Left cardiac atrium (tissue), 4 donors: Measurements from ENCODE around the gene KCNC2. TPM values are rescaled to one million over a fixed set of nuclear protein-coding genes. Genes with fewer than 3 reads are reported as not detected.
"Not testable (repeated sequence)": the region's sequence is repeated elsewhere in the genome, so short reads cannot be mapped to it uniquely, and the experiment has no call there.

Experiments
- ATAC-seq, 2 donors: fragments of 200-7000 bp; cut with Tn5 transposase; one replicate each; pipeline ENCODE4 v1.9.1; 2020; ENCODE audit warnings: mild to moderate bottlenecking in 2 of 2, moderate library complexity in 2 of 2
- DNase-seq: peaks from one replicate; pipeline ENCODE4 v3.0.0-alpha.2; 2020
- intact Hi-C, 2 donors: fragments of 100-400 bp; cut with DNase I; formaldehyde crosslinking; loops; one replicate each; pipeline versions ENCODE4 v1.14.1 to v1.15.1; 2022 to 2023
- long read RNA-seq: library from polyadenylated mRNA; unstranded; transcript quantifications from one replicate; pipeline ENCODE4 v2.0.0, GENCODE V29; 2021
- total RNA-seq, 2 donors: library from RNA; stranded (reverse); fragmentation: NEBNext Ultra II Directional; extraction: Animal tissue kit (Norgen Biotek cat#: 25700); gene quantifications; one replicate each; pipeline ENCODE4 v1.2.1, GENCODE V29; 2021
- donor health status: DM: no; HTN: yes; CAD: no.
- donor health status: DM: no; HTN: yes; CAD: no; lungs with severe emphysema.
- donor health status: DM: yes; HTN: yes; CAD: no.
- donor health status: Dilated cardiomyopathy.

KCNC2 gene
- not detected for total RNA-seq
- long read RNA-seq, result 0 reads

GRCh38 chr12:75209812-75210138 lies at the start of gene KCNC2:
KCNC2 (minus strand) TSS chr12:75209839.
- intact Hi-C loops, result no loop called here
- DNase-seq (no peak), ATAC-seq (no peak)

DNA sequence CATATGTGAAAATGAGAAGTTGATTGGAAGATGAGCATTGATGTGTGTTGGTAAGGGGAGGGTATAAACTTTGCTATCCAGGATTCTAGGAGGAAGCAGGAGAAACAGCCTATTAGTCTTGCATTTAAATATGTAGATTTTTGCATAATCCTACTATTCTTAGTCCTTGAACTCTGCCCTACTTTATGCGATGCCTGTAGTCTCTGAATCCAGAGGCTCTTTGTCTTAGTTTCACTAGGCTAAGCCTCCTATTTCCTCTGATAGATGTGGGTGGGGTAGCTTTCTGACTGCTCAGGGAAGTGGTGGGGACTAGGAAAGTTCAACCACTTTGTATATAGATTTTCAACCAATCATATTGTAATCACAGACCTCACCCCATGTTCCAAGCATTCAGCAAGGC lies 49.5 kb upstream of the KCNC2 start:
- ATAC-seq (no peak), DNase-seq (no peak)
- intact Hi-C loops, result no loop called here

- intact Hi-C loops, result no loop called here
- ATAC-seq (no peak), DNase-seq (no peak)
These were observed 47.9 kb upstream of the KCNC2 start for GRCh38 chr12:75257510-75257909.

GRCh38 chr12:75245108-75245507 lies 35.5 kb upstream of the KCNC2 start:
- no peak for DNase-seq

GRCh38 chr12:75239987-75240386 lies 30.3 kb upstream of the KCNC2 start:
- intact Hi-C loops, result no loop called here
- no peak for ATAC-seq
- no peak for DNase-seq

More at GRCh38 chr12:75245108-75245507, 35.5 kb upstream of the KCNC2 start:
- ATAC-seq, result no peak
- intact Hi-C loops, result no loop called here

- DNase-seq (no peak), ATAC-seq (no peak)
- intact Hi-C loops, result no loop called here
These were observed 26.6 kb upstream of the KCNC2 start for GRCh38 chr12:75236206-75236605.

DNA sequence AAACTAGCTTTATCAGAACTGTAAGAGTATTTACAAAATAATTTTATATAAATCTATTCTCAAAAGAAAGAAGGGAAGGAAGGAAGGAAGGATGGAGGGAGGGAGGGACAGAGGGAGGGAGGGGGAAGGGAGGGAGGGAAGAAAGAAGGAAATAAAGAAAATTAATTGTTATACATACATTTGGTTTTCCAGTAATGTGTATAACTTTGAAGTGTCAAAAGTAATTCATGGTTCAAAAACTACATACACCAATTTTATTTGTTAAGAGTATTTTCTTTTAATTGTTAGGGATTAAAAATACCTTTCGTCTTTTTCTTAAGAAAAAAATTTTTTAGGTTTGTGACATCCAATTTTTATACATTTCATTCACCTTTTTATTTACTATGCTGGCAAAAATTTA lies 17.5 kb upstream of the KCNC2 start:
- DNase-seq (no peak), ATAC-seq (no peak)
- intact Hi-C loops, result no loop called here

DNA sequence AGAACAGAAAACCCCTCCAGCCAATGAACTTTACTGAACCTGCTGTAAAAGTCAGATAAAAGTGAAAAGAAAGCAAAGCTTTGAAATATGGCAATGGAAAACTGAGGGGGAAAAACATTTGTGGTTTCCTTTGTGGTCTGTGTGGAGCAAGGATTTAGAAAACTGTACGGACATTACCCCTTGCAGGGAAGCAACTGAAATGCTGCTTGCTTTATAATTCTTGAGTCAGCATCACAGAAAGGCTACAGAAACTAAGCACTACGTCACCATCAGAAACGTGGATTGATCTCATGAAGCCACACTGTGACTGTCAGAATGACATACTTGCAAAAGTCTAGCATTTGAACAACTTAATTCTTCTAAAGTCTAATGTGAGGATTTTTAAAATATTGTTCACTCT lies 2.4 kb upstream of the KCNC2 start:
- intact Hi-C loops, result no loop called here
- no peak for DNase-seq
- ATAC-seq, result no peak

GRCh38 chr12:75208856-75209811 lies 505 bp downstream of the KCNC2 start:
- ATAC-seq (peak in 1 of 2 donors; percentile 15), DNase-seq (no peak)
- intact Hi-C loops, result no loop called here

DNA sequence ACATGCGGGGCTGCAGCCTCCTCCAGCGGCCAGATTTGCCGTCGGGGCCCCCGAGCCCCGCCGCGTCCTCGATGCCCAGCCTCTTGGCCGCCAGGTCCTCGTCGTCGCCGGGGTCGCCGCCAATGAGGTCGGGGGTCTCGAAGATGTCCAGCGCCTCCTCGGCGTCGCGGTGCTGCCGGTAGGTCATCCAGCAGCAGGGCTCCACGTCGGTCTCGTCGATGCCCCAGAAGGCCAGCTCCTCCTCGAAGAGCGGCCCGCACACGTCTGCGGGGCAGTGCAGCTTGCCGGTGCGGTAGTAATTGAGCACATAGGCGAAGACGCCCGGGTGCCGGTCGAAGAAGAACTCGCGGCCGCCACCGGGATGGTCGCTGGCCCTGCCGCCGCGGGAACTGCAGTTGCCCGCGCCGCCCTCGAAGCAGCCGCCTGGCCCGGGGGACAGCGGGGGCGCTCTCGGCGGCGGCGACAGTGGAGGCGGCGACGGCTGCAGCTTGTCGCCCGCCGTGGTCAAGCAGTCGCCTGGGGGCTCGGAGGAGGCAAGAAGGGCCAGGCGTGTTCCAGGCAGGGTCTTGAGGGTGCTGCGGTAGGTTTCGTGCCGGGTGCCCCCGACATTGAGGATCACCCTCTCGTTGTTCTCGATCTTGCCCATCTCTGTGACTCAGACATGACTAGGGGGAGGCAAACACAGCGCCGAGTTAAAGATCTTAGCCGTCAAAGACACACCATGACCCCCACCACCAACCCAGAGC lies 2.1 kb downstream of the KCNC2 start:
- intact Hi-C loops, result no loop called here
- DNase-seq, result no peak
- ATAC-seq, result no peak

DNA sequence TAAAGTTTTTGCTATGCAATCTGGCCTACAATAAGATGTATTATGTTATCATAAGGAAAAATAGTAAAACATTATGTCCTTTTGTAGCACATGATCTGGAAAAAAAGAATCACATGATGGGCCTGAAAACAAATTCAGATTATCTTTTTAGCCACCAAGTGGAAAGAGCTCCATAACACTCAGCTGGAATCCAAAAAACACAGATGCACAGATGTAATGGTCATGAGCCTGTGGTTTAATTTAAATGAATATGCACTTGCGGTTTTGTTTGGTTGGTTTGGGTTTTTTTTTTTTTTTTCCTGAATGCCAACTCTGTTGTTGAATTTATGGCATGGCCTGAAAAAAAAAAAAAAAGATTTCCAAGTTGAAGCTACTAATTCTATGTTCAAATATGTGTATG lies 4.1 kb downstream of the KCNC2 start:
- intact Hi-C loops, result no loop called here
- ATAC-seq (no peak), DNase-seq (no peak)

- ATAC-seq (no peak), DNase-seq (no peak)
- intact Hi-C loops, result no loop called here
These were observed 12.8 kb downstream of the KCNC2 start for GRCh38 chr12:75196865-75197264.

- ATAC-seq, result no peak
- intact Hi-C loops, result no loop called here
- no peak for DNase-seq
These were observed 13.2 kb downstream of the KCNC2 start for GRCh38 chr12:75196408-75196807.

- ATAC-seq, result no peak
- intact Hi-C loops, result no loop called here
- no peak for DNase-seq
These were observed 15.4 kb downstream of the KCNC2 start for GRCh38 chr12:75194250-75194649.

DNA sequence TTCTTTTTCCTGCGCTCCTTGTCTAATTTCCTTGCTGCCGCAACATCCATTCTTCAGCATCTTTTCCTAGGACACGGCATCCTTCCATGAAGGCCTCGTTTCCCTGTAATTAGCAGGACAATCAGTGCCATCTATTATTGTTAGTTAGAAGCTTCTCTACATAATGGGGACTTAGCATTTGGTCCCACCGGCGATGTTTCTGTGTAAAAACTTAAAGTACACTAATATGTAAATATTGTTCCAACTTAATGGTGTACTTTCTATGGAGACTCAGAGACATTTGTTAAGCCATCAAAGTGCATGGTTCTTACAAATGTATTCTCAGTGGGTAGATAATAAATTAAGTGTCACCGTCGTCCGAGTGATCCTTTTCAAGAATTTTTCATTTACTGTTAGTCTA lies 17.4 kb downstream of the KCNC2 start:
- DNase-seq, result no peak
- intact Hi-C loops, result no loop called here
- no peak for ATAC-seq

DNA sequence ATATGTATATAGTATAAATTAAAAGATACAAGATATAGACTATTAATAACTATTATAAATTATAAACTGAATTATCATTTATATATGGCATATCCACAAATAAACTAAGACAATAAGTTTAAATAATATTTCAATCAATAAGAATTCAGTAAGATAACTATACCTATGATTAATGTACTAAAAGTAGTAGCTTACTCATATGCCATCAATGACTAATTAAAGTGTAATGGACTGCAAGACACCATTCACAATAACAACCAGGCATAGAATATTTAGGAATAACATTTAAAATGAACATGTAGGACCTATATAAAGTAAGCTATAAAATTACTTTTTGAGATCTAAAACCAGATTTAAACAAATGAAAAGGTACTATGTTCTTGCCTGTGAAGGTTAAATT lies 18.8 kb downstream of the KCNC2 start:
- intact Hi-C loops, result no loop called here
- ATAC-seq (no peak), DNase-seq (no peak)

DNA sequence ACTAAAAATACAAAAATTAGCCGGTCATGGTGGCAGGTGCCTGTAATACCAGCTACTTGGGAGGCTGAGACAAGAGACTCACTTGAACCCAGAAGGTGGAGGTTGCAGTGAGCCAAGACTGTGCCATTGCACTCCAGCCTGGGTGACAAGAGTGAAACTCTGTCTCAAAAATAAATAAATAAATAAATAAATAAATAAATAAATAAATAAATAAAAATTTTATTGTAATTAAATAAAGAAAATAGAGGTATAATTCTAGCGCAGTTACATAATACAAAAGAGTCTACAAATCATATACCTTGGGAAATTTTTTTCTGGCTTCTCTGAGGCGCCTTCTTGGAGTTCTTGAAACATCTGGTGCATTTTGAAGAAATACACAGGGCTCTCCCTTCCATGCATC lies 23.8 kb downstream of the KCNC2 start:
- DNase-seq, ATAC-seq, intact Hi-C loops: not testable (repeated sequence)

- ATAC-seq, result no peak
- intact Hi-C loops, result no loop called here
- DNase-seq, result no peak
These were observed 25.1 kb downstream of the KCNC2 start for GRCh38 chr12:75184516-75184915.

DNA sequence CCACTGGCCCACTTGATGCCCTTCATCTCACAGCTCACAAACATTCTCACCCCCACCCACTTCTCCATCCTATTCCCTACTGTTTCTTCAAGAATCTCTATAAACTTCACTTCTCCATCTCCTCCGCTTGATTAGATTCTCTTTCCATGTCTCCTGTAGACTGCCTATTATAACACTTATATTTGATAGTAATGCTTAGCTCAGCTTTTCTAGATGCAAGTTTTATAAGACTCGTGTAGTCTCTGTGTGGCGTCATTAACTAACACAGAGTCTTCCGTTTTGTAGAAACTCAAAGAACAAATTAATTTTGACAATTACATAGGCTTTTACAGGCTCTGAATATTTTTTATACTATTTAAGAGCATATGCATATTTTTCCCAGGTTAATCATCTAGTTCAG lies 25.7 kb downstream of the KCNC2 start:
- ATAC-seq (no peak), DNase-seq (no peak)
- intact Hi-C loops, result no loop called here

GRCh38 chr12:75177997-75178396 lies 31.6 kb downstream of the KCNC2 start:
- intact Hi-C loops, result no loop called here
- DNase-seq (no peak), ATAC-seq (peak in 1 of 2 donors; percentile 69)

- intact Hi-C loops, result no loop called here
- ATAC-seq, result no peak
- DNase-seq, result no peak
These were observed 37.0 kb downstream of the KCNC2 start for GRCh38 chr12:75172611-75173010.
